ENCODE data around the gene REEP2.

The REEP2 gene

GRCh38 chr5:138391859-138392386, 46.9 kb upstream of the REEP2 start:
- Histone ChIP-seq H3K9me2 (replicated peaks; ENCODE audit: low read depth, low read length) (no peaks in the 10 kb centered on the region), H3K9me3 (ENCODE audit: insufficient read depth, low read depth, low read length) (no peaks in the 10 kb centered on the region), H3K4me2 (ENCODE audit: low read depth, low read length, poor library complexity, severe bottlenecking) (no peak overlapping the region), H3K36me3 (ENCODE audit: insufficient read depth, low read length) (peaks cover 74% of the 10 kb centered on the region; the same call in 1 of the 2 replicates), H3K4me1 (ENCODE audit: insufficient read depth, low read length, poor library complexity, severe bottlenecking) (no peaks in the 10 kb centered on the region), H4K20me1 (ENCODE audit: insufficient read depth, low read length, poor library complexity, severe bottlenecking) (no peaks in the 10 kb centered on the region), H2AFZ (ENCODE audit: low read length) (no peak overlapping the region), H3K4me3 (ENCODE audit: low read length, poor library complexity, severe bottlenecking) (no peak overlapping the region), H3K79me2 (ENCODE audit: insufficient read depth, low read length) (no peaks in the 10 kb centered on the region), H3F3A (ENCODE audit: low read depth) (no peaks in the 10 kb centered on the region), H3K9ac (ENCODE audit: low read depth, low read length, poor library complexity, severe bottlenecking) (no peak overlapping the region), H3K27me3 (ENCODE audit: insufficient read depth, low read length, poor library complexity, severe bottlenecking) (no peaks in the 10 kb centered on the region)
- TF ChIP-seq CTCF (conservative IDR thresholded peaks at IDR 0.05; ENCODE audit: low read length) (no peak), EZH2phosphoT487 (IDR thresholded peaks at IDR 0.05; ENCODE audit: borderline replicate concordance) (no peak)

GRCh38 chr5:138402640-138403039, 36.2 kb upstream of the REEP2 start:
- Histone ChIP-seq H3K79me2 (ENCODE audit: insufficient read depth, low read length) (no peaks in the 10 kb centered on the region), H3K27me3 (ENCODE audit: insufficient read depth, low read length, poor library complexity, severe bottlenecking) (no peaks in the 10 kb centered on the region), H3K4me1 (ENCODE audit: insufficient read depth, low read length, poor library complexity, severe bottlenecking) (no peaks in the 10 kb centered on the region), H3K9me2 (replicated peaks; ENCODE audit: low read depth, low read length) (no peaks in the 10 kb centered on the region), H2AFZ (ENCODE audit: low read length) (no peak overlapping the region), H3K4me3 (ENCODE audit: low read length, poor library complexity, severe bottlenecking) (no peak overlapping the region), H3K9me3 (ENCODE audit: insufficient read depth, low read depth, low read length) (no peaks in the 10 kb centered on the region), H3F3A (ENCODE audit: low read depth) (no peaks in the 10 kb centered on the region), H3K36me3 (ENCODE audit: insufficient read depth, low read length) (peaks cover 70% of the 10 kb centered on the region; the same call in 1 of the 2 replicates), H4K20me1 (ENCODE audit: insufficient read depth, low read length, poor library complexity, severe bottlenecking) (no peaks in the 10 kb centered on the region), H3K9ac (ENCODE audit: low read depth, low read length, poor library complexity, severe bottlenecking) (no peak overlapping the region), H3K4me2 (ENCODE audit: low read depth, low read length, poor library complexity, severe bottlenecking) (no peak overlapping the region)
- TF ChIP-seq EZH2phosphoT487 (IDR thresholded peaks at IDR 0.05; ENCODE audit: borderline replicate concordance) (no peak), CTCF (conservative IDR thresholded peaks at IDR 0.05; ENCODE audit: low read length) (no peak)

- H3K9ac ChIP-seq (ENCODE audit: low read depth, low read length, poor library complexity, severe bottlenecking), result no peak overlapping the region
- H4K20me1 ChIP-seq (ENCODE audit: insufficient read depth, low read length, poor library complexity, severe bottlenecking), result no peaks in the 10 kb centered on the region
- no peaks in the 10 kb centered on the region for H3K9me3 ChIP-seq (ENCODE audit: insufficient read depth, low read depth, low read length)
- no peak overlapping the region for H3K4me3 ChIP-seq (ENCODE audit: low read length, poor library complexity, severe bottlenecking)
- H3K36me3 ChIP-seq (ENCODE audit: insufficient read depth, low read length), result peaks cover 59% of the 10 kb centered on the region; the same call in 1 of the 2 replicates
- H3K27me3 ChIP-seq (ENCODE audit: insufficient read depth, low read length, poor library complexity, severe bottlenecking), result no peaks in the 10 kb centered on the region
- no peaks in the 10 kb centered on the region for H3F3A ChIP-seq (ENCODE audit: low read depth)
- H3K4me2 ChIP-seq (ENCODE audit: low read depth, low read length, poor library complexity, severe bottlenecking), result no peak overlapping the region
- H3K9me2 ChIP-seq (replicated peaks; ENCODE audit: low read depth, low read length), result no peaks in the 10 kb centered on the region
- no peaks in the 10 kb centered on the region for H3K79me2 ChIP-seq (ENCODE audit: insufficient read depth, low read length)
- H3K4me1 ChIP-seq (ENCODE audit: insufficient read depth, low read length, poor library complexity, severe bottlenecking), result no peaks in the 10 kb centered on the region
- no peak overlapping the region for H2AFZ ChIP-seq (ENCODE audit: low read length)
- no peak for TF ChIP-seq CTCF (conservative IDR thresholded peaks at IDR 0.05; ENCODE audit: low read length)
- TF ChIP-seq EZH2phosphoT487 (IDR thresholded peaks at IDR 0.05; ENCODE audit: borderline replicate concordance), result no peak
Measured at GRCh38 chr5:138408023-138408422, 30.8 kb upstream of the REEP2 start.
